AG09319 (cell line): ENCODE data around the gene PCNX2.

Source experiments
- DNase-seq: peaks from one replicate; pipeline ENCODE4 v3.0.0-alpha.2; 2010; ENCODE audit warnings: low read depth; ENCODE audit errors: extremely low read depth
- CTCF ChIP-seq: IDR thresholded peaks from 2 replicates; pipeline ENCODE4 v1.5.1; 2011; ENCODE audit warnings: low read depth, mild to moderate bottlenecking, inconsistent platforms, low read length, moderate library complexity

Gene PCNX2

GRCh38 chr1:233019778-233020325 lies 275.7 kb downstream of the PCNX2 start:
- DNase-seq, result peak; percentile 39
- TF ChIP-seq CTCF, result no peak

- no peak for DNase-seq
- no peak for TF ChIP-seq CTCF
Observed at GRCh38 chr1:233019083-233019482, 276.4 kb downstream of the PCNX2 start.

GRCh38 chr1:233016798-233017197 lies 278.7 kb downstream of the PCNX2 start:
- TF ChIP-seq CTCF, result no peak
- no peak for DNase-seq

GRCh38 chr1:233015965-233016364 lies 279.6 kb downstream of the PCNX2 start:
- no peak for DNase-seq

GRCh38 chr1:233012021-233012420 lies 283.5 kb downstream of the PCNX2 start:
- TF ChIP-seq CTCF, result no peak
- DNase-seq, result no peak

More at GRCh38 chr1:233015965-233016364, 279.6 kb downstream of the PCNX2 start:
- no peak for TF ChIP-seq CTCF

GRCh38 chr1:233010146-233010545 lies 285.4 kb downstream of the PCNX2 start:
- DNase-seq, result no peak

GRCh38 chr1:233006541-233006973 lies 289.0 kb downstream of the PCNX2 start:
- TF ChIP-seq CTCF, result no peak
- DNase-seq, result no peak

More at GRCh38 chr1:233010146-233010545, 285.4 kb downstream of the PCNX2 start:
- no peak for TF ChIP-seq CTCF
